Erythroblast (primary cell): ENCODE data around the gene TRIM69.

Source experiments
- GATA1 ChIP-seq: IDR thresholded peaks from 2 replicates; pipeline ENCODE4 v1.6.1; 2011; ENCODE audit warnings: low read depth, mild to moderate bottlenecking, control low read depth, low read length, moderate library complexity
- POLR2A ChIP-seq: IDR thresholded peaks from 2 replicates; pipeline ENCODE4 v1.6.1; 2011; ENCODE audit warnings: mild to moderate bottlenecking, low read length

GRCh38 chr15:44692659-44693058 is 43.7 kb upstream of the TRIM69 start:
- no peak for TF ChIP-seq POLR2A
- TF ChIP-seq GATA1: no peak
